Mucosa of rectum (tissue), 2 donors: ENCODE data around the gene GLYATL1.
"Not testable (repeated sequence)": the region's sequence is repeated elsewhere in the genome, so short reads cannot be mapped to it uniquely, and the experiment has no call there.

ENCODE experiments used
- H3K27ac ChIP-seq, 2 donors: one replicate each; pipeline ENCODE4 v1.7.0; 2013; ENCODE audit warnings: inconsistent platforms in 2 of 2, low read depth in 2 of 2, low read length in 2 of 2
- H3K27me3 ChIP-seq, 2 donors: one replicate each; pipeline ENCODE4 v1.7.0; 2013; ENCODE audit warnings: low read length in 2 of 2; ENCODE audit not compliant: control insufficient read depth in 2 of 2, insufficient read depth in 2 of 2
- H3K36me3 ChIP-seq, 2 donors: one replicate each; pipeline ENCODE4 v1.7.0; 2013; ENCODE audit warnings: low read length in 2 of 2; ENCODE audit not compliant: control insufficient read depth in 2 of 2, insufficient read depth in 2 of 2
- H3K4me1 ChIP-seq, 2 donors: one replicate each; pipeline ENCODE4 v1.7.0; 2013; ENCODE audit warnings: low read length in 2 of 2, mild to moderate bottlenecking in 1 of 2; ENCODE audit not compliant: control insufficient read depth in 2 of 2, insufficient read depth in 2 of 2
- H3K4me3 ChIP-seq, 2 donors: one replicate each; pipeline ENCODE4 v1.7.0; 2013; ENCODE audit warnings: low read length in 2 of 2
- H3K9ac ChIP-seq, 2 donors: one replicate each; pipeline ENCODE4 v1.7.0; 2013; ENCODE audit warnings: low read length in 2 of 2, low read depth in 1 of 2, mild to moderate bottlenecking in 1 of 2
- H3K9me3 ChIP-seq, 2 donors: one replicate each; pipeline ENCODE4 v1.7.0; 2013; ENCODE audit warnings: low read length in 2 of 2; ENCODE audit not compliant: control insufficient read depth in 2 of 2
- donor health status: healthy.
- donor health status: Normal muscosa, but diverticular disease.

GLYATL1 gene

GRCh38 chr11:58980159-58980843 is 41.0 kb downstream of the GLYATL1 start:
- no peak overlapping the region for H3K27ac ChIP-seq
- no peak overlapping the region for H3K9ac ChIP-seq
- no peaks in the 10 kb centered on the region for H3K9me3 ChIP-seq
- no peaks in the 10 kb centered on the region for H3K4me1 ChIP-seq
- H3K27me3 ChIP-seq = no peaks in the 10 kb centered on the region
- no peak overlapping the region for H3K4me3 ChIP-seq
- H3K36me3 ChIP-seq = no peaks in the 10 kb centered on the region

GRCh38 chr11:58992489-58992888 is 53.2 kb downstream of the GLYATL1 start:
- H3K9ac ChIP-seq = no peak overlapping the region
- H3K4me1 ChIP-seq = no peaks in the 10 kb centered on the region
- H3K4me3 ChIP-seq = no peak overlapping the region
- H3K36me3 ChIP-seq = no peaks in the 10 kb centered on the region
- no peaks in the 10 kb centered on the region for H3K27me3 ChIP-seq
- no peak overlapping the region for H3K27ac ChIP-seq
- H3K9me3 ChIP-seq = no peaks in the 10 kb centered on the region

- H3K9me3 ChIP-seq = no peaks in the 10 kb centered on the region
- H3K36me3 ChIP-seq = no peaks in the 10 kb centered on the region
- no peak overlapping the region for H3K9ac ChIP-seq
- no peak overlapping the region for H3K4me3 ChIP-seq
- H3K27me3 ChIP-seq = no peaks in the 10 kb centered on the region
- no peak overlapping the region for H3K27ac ChIP-seq
- H3K4me1 ChIP-seq = no peaks in the 10 kb centered on the region
Measured at GRCh38 chr11:58994171-58994570, 54.9 kb downstream of the GLYATL1 start.

- Histone ChIP-seq H3K27ac (no peak overlapping the region), H3K4me3 (no peak overlapping the region), H3K9me3 (no peaks in the 10 kb centered on the region), H3K36me3 (no peaks in the 10 kb centered on the region), H3K27me3 (no peaks in the 10 kb centered on the region), H3K9ac (no peak overlapping the region), H3K4me1 (no peaks in the 10 kb centered on the region)
Measured at GRCh38 chr11:58998480-58999290, 59.4 kb downstream of the GLYATL1 start.

GRCh38 chr11:58999291-58999680 is 60.0 kb downstream of the GLYATL1 start:
- Histone ChIP-seq H3K27me3 (no peaks in the 10 kb centered on the region), H3K4me1 (no peaks in the 10 kb centered on the region), H3K9me3 (no peaks in the 10 kb centered on the region), H3K9ac (no peak overlapping the region), H3K27ac (no peak overlapping the region), H3K4me3 (no peak overlapping the region), H3K36me3 (no peaks in the 10 kb centered on the region)

- no peak overlapping the region for H3K4me3 ChIP-seq
- no peak overlapping the region for H3K9ac ChIP-seq
- H3K9me3 ChIP-seq = no peaks in the 10 kb centered on the region
- H3K36me3 ChIP-seq = no peaks in the 10 kb centered on the region
- no peaks in the 10 kb centered on the region for H3K27me3 ChIP-seq
- no peak overlapping the region for H3K27ac ChIP-seq
- no peaks in the 10 kb centered on the region for H3K4me1 ChIP-seq
Measured at GRCh38 chr11:59000003-59000402, 60.7 kb downstream of the GLYATL1 start.

GRCh38 chr11:59002006-59002405 is 62.7 kb downstream of the GLYATL1 start:
- H3K27ac ChIP-seq, H3K9ac ChIP-seq, H3K36me3 ChIP-seq, H3K4me3 ChIP-seq, H3K9me3 ChIP-seq, H3K4me1 ChIP-seq, H3K27me3 ChIP-seq: not testable (repeated sequence)
